SU-DHL-6 (cell line): ENCODE data around the gene TFDP2.

Experiments
- CTCF ChIP-seq: fragments of 200-600 bp; sonication (generic); IDR thresholded peaks from one replicate; pipeline ENCODE4 v1.5.1; 2017; ENCODE audit warnings: antibody characterized with exemption, mild to moderate bottlenecking, low read length, moderate library complexity; ENCODE audit not compliant: insufficient read depth, poor library complexity, severe bottlenecking
- EZH2phosphoT487 ChIP-seq: fragments of 200-600 bp; sonication (generic), shearing (Covaris generic); conservative IDR thresholded peaks from 2 replicates; pipeline ENCODE4 v1.6.1; 2018; ENCODE audit warnings: mild to moderate bottlenecking, antibody characterized with exemption, low read length, moderate library complexity, mixed read lengths

- TF ChIP-seq CTCF = no peak
- TF ChIP-seq EZH2phosphoT487 = no peak
Observed at GRCh38 chr3:142097099-142097843, 52.1 kb downstream of the TFDP2 start.
